ENCODE measurements around the gene ADAM12. TPM values are rescaled to one million over a fixed set of nuclear protein-coding genes. Genes with fewer than 3 reads are reported as not detected.

The ADAM12 gene
- total and polyA plus RNA-seq, 2 of the 13 experiments (the other 11 are each of a cell fraction or from before 2014, with no cell fraction given): not detected

DNA sequence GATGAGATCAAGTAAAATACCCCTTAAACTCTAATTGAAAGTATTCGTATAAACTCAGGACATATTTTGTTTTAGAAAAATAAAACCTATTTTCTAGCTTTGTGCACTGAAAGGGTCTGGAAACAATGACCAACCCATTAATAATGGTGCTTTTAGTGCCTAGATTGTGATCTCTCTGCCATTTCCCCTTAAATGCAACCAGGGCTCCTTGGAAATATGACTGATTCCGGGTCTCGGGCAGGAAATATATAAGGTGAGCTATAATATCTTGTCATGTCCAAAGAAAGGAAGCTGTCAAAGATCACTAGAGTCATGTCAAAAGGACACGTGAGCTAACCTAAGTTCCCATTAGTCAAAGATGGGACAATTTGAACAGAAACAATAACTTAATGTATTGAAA lies 12.4 kb upstream of the ADAM12 start:
- BruUV-seq (replicated peaks): no TSS peak
- intact Hi-C loops (cut with micrococcal nuclease; ENCODE audit: unreplicated experiment): no loop called here
- Histone ChIP-seq H3K9ac (ENCODE audit: insufficient read depth, low read depth, low read length) (no peak overlapping the region), H3K4me2 (ENCODE audit: low read depth, low read length) (no peak overlapping the region), H4K20me1 (ENCODE audit: insufficient read depth, low read length) (no peaks in the 10 kb centered on the region), H3K27me3 (ENCODE audit: control insufficient read depth in 1 of 2, insufficient read depth in 2 of 2, low read length in 2 of 2) (peaks cover under 1 to 5% of the 10 kb centered on the region in 2 experiments; a peak in 3 of 5 replicates), H2AFZ (ENCODE audit: low read length) (no peak overlapping the region), H3K4me3 (replicated peaks in 1 of 3; ENCODE audit: insufficient read depth in 1 of 3, low read depth in 2 of 3, low read length in 3 of 3) (no peak overlapping the region), H3K9me3 (ENCODE audit: low read length) (no peaks in the 10 kb centered on the region), H3K4me1 (ENCODE audit: insufficient read depth, low read length) (no peaks in the 10 kb centered on the region), H3K27ac (ENCODE audit: extremely low read length, insufficient read depth, low read length) (no peak overlapping the region), H3K36me3 (replicated peaks in 1 of 2; ENCODE audit: control insufficient read depth in 1 of 2, insufficient read depth in 2 of 2, low read length in 2 of 2) (no peaks in the 10 kb centered on the region), H3K79me2 (ENCODE audit: insufficient read depth, low read length) (no peaks in the 10 kb centered on the region)
- CTCF ChIA-PET (ENCODE audit: low intra/inter-chr PET ratio, low total read pairs): no interaction called here
- POLR2A ChIA-PET: no interaction called here
- ATAC-seq (no peak), FAIRE-seq (no peak), DNase-seq (ENCODE audit: low spot score) (no peak)
- in situ Hi-C loops (cut with HindIII; ENCODE audit: extremely low pct_ligation_motif_present, low pct_unique_long_range_greater_than_20kb): no loop called here
- 32% methylated on average over 4 of the region's 4 CpGs for WGBS (ENCODE audit: low lambda C conversion rate)
- TF ChIP-seq NFE2L2 (IDR thresholded peaks at IDR 0.05; ENCODE audit: low read length): no peak
- TF ChIP-seq, protein P1, sequence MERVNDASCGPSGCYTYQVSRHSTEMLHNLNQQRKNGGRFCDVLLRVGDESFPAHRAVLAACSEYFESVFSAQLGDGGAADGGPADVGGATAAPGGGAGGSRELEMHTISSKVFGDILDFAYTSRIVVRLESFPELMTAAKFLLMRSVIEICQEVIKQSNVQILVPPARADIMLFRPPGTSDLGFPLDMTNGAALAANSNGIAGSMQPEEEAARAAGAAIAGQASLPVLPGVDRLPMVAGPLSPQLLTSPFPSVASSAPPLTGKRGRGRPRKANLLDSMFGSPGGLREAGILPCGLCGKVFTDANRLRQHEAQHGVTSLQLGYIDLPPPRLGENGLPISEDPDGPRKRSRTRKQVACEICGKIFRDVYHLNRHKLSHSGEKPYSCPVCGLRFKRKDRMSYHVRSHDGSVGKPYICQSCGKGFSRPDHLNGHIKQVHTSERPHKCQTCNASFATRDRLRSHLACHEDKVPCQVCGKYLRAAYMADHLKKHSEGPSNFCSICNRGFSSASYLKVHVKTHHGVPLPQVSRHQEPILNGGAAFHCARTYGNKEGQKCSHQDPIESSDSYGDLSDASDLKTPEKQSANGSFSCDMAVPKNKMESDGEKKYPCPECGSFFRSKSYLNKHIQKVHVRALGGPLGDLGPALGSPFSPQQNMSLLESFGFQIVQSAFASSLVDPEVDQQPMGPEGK (CRISPR knock-in tag; IDR thresholded peaks at IDR 0.05): no peak
- TF ChIP-seq NONO (IDR thresholded peaks at IDR 0.05): no peak
- TF ChIP-seq NONO (CRISPR knock-in tag; conservative IDR thresholded peaks at IDR 0.05): no peak
- no peak for TF ChIP-seq NR2F1 (CRISPR knock-in tag; IDR thresholded peaks at IDR 0.05)
- no peak for TF ChIP-seq KMT2A (CRISPR knock-in tag; IDR thresholded peaks at IDR 0.05)
- TF ChIP-seq TBP (CRISPR knock-in tag; IDR thresholded peaks at IDR 0.05): no peak

DNA sequence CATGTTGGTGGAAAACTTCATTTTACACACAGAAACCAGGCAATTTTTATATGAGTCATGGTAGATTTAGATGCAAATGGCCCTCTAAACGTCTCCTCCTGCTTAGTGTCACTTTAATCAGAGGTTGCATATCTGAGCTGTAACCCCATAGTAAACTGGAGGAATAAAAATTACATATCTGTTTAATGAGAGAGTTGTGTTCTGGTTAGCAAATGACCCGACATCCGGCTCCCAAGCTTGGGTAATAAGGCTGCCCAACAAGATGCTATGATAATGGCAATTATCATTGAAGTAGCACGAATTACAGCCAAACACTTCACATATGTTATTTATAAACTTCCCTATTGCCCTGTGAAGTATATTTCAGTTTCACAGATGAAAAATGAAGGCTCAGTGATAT lies 10.6 kb upstream of the ADAM12 start:
- Histone ChIP-seq H4K20me1 (ENCODE audit: insufficient read depth, low read length) (no peaks in the 10 kb centered on the region), H3K79me2 (ENCODE audit: insufficient read depth, low read length) (no peaks in the 10 kb centered on the region), H3K4me3 (replicated peaks in 1 of 3; ENCODE audit: insufficient read depth in 1 of 3, low read depth in 2 of 3, low read length in 3 of 3) (no peak overlapping the region), H3K9me3 (ENCODE audit: low read length) (no peaks in the 10 kb centered on the region), H3K4me1 (ENCODE audit: insufficient read depth, low read length) (no peaks in the 10 kb centered on the region), H3K36me3 (replicated peaks in 1 of 2; ENCODE audit: control insufficient read depth in 1 of 2, insufficient read depth in 2 of 2, low read length in 2 of 2) (no peaks in the 10 kb centered on the region), H3K27me3 (ENCODE audit: control insufficient read depth in 1 of 2, insufficient read depth in 2 of 2, low read length in 2 of 2) (peaks cover 0 to 5% of the 10 kb centered on the region in 2 experiments; a peak in 2 of 5 replicates), H2AFZ (ENCODE audit: low read length) (no peak overlapping the region), H3K4me2 (ENCODE audit: low read depth, low read length) (no peak overlapping the region), H3K9ac (ENCODE audit: insufficient read depth, low read depth, low read length) (no peak overlapping the region), H3K27ac (ENCODE audit: extremely low read length, insufficient read depth, low read length) (no peak overlapping the region)
- ChIA-PET CTCF (ENCODE audit: low intra/inter-chr PET ratio, low total read pairs) (no interaction called here), POLR2A (no interaction called here)
- FAIRE-seq (no peak), ATAC-seq (no peak), DNase-seq (ENCODE audit: low spot score) (no peak)
- in situ Hi-C loops (cut with HindIII; ENCODE audit: extremely low pct_ligation_motif_present, low pct_unique_long_range_greater_than_20kb) (loop anchor here (25.0 kb wide), 1 partner anchor 412 kb away; no protein-coding TSS in a partner anchor), intact Hi-C loops (cut with micrococcal nuclease; ENCODE audit: unreplicated experiment) (no loop called here)
- BruUV-seq (replicated peaks): no TSS peak
- WGBS (ENCODE audit: low lambda C conversion rate): 7% methylated on average over 4 of the region's 4 CpGs
- TF ChIP-seq GPN1 (CRISPR knock-in tag; IDR thresholded peaks at IDR 0.05; ENCODE audit: borderline replicate concordance) (no peak), AHR (CRISPR knock-in tag; IDR thresholded peaks at IDR 0.05) (no peak), ZFY (CRISPR knock-in tag; IDR thresholded peaks at IDR 0.05) (no peak), RNF2 (conservative IDR thresholded peaks at IDR 0.05; ENCODE audit: low read depth) (no peak), DPF2 (CRISPR knock-in tag; IDR thresholded peaks at IDR 0.05; ENCODE audit: borderline replicate concordance, low read depth) (no peak)
- TF ChIP-seq, protein P2, sequence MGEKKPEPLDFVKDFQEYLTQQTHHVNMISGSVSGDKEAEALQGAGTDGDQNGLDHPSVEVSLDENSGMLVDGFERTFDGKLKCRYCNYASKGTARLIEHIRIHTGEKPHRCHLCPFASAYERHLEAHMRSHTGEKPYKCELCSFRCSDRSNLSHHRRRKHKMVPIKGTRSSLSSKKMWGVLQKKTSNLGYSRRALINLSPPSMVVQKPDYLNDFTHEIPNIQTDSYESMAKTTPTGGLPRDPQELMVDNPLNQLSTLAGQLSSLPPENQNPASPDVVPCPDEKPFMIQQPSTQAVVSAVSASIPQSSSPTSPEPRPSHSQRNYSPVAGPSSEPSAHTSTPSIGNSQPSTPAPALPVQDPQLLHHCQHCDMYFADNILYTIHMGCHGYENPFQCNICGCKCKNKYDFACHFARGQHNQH (CRISPR knock-in tag; IDR thresholded peaks at IDR 0.05): no peak
